GM19193 (cell line): ENCODE measurements around the gene CDK15.

Experiments used
- POLR2A ChIP-seq: IDR thresholded peaks from 4 replicates; pipeline ENCODE4 v1.6.1; 2011; ENCODE audit not compliant: insufficient read depth, insufficient read length; ENCODE audit errors: extremely low read depth

CDK15 gene

DNA sequence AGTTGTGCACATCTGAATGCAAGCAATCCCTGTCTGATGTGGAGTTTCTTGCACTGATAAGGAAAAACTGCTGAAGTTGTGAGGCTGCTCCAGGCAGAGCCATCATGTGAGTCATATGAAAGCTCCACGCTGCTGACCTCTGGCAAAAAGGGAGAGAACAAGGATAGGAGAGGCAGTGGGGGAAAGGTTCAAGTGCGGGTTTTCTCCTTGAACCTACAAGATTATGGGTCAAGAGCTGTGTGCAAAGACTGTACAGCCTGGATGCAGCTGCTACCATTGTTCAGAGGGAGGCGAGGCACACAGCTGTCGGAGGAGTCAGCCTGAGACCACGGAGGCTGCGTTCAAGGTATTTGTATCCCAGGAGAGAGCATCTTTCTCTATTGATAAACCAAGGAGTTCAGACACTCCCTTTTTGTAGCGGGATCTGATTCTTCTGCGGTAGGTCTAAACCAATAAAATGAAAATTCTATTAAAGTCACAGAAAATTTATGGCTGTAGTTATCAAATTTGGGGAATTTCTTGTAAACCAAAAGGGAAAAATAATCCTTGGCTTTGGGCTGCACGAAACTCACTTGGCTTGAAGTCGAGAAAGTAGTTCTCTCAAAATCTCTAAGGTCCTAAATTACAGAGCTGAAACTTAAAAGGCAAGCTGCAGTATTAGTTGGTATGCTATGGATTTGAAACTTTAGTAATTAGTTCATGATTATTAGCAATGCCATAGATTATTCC, at the start of gene CDK15:
TSS of gene CDK15 (plus strand) at position 96 of the 729 bp plus-strand sequence. CDS start at position 224, 128 bp downstream.
- TF ChIP-seq POLR2A, result no peak

DNA sequence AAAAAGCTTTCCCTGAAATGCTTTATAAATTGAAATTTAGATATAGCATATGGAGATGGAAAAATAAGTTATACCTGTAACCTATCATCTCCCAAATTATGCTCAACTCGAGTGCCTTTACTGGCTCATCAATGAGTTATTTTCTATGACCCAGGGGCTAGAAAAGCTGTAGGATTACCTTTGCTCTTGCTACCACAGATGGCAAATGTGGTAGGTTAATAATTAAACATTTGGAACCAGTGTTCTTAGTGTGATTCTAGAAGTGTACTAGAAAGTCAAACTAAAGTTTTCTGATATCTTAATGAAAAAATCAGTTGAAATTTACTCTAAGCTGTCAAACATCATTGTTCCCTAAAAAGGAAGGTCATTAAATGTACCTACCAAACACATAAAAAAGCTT, 48.1 kb upstream of the CDK15 start:
- no peak for TF ChIP-seq POLR2A

DNA sequence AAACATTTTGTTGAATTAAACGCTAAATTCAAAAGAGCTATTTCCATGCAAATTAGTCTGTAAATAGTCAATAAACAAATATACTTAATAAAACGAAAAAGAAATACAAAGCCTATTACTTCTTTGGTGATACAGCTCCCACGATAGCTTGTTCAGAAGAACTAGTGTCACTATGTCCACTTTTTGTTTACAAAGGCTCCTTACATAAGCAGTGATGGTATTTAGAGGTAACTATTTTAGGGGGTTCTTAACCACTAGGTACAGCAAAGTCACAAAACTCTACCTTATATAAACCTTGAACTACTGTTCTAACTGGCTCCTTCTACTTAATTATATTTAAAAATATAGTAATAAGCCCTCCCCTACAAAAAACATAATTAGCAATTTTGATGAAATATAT, 47.5 kb upstream of the CDK15 start:
- no peak for TF ChIP-seq POLR2A

DNA sequence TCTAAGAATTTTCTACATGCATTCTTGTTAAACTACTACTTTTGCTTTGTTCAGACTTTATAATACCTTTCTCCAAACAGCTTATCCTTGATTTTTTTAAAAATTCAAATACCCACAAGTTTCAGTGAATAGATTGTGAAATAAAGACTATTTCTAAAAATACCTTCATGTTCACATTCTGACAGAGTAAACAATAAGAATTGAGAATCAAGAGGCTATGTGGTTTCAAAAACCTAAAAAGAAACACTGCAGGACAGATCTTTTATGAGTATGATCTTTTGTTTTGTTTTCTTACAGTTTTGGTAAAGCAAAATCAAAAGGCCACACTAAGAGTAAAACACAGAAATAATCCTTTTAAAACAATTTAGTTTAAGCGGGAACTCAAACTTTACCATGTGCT, 46.8 kb upstream of the CDK15 start:
- TF ChIP-seq POLR2A, result no peak

DNA sequence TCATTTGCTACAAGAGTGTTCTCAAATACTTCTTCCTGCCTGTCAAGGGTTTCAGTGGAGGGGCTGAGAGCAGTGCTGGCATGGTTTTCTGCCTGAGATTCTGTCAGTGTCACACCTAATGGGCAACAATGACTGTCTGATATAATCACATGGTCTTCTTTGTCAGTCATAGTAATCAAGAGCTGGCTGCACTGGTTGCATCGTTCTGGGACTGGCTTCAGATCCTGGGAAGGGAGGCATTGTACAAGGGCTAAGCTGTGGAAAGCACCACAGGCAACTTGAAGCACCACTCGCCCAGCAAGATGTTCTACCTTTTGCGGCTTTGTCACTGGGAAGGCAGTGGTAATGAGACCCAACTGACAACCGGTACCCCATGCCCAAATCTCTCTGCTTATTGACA, 45.2 kb upstream of the CDK15 start:
- TF ChIP-seq POLR2A, result no peak

DNA sequence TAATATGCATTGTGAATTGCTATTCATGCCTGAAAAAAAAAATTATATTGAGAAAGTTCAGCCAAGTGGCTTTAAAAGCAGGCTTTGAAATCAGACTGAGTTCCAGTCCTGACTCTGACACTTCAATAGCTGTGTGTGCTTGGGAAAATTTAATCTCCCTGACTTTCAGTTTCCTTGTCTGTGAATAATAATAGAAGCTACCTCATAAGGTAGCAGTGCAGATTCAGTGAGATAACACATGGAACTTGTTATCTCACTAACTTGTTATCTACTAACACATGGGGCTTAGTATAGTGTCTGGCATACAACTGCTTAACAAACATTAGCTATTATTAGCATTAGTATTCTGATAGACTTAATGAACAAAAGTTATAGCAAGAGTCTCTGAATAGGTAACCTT, 40.5 kb upstream of the CDK15 start:
- TF ChIP-seq POLR2A, result no peak

DNA sequence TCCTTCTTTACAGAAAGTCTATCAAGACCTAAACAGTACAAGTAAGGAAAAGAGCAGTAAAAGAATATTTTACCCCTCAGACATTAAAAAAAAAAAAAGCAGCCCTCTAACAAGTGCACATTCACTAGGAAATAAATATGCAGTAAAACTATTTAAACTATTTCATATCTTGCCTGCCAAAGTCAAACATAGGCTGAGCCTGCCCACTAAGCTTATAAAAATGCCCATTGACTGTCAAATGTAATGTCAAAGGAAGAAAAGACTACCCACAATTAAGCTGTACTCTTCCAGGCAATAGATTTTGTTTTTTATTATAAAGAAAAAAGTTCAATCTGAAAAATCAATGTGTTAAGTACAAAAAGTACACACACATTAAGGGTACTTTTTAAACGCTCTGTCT, 37.4 kb upstream of the CDK15 start:
- TF ChIP-seq POLR2A, result no peak

DNA sequence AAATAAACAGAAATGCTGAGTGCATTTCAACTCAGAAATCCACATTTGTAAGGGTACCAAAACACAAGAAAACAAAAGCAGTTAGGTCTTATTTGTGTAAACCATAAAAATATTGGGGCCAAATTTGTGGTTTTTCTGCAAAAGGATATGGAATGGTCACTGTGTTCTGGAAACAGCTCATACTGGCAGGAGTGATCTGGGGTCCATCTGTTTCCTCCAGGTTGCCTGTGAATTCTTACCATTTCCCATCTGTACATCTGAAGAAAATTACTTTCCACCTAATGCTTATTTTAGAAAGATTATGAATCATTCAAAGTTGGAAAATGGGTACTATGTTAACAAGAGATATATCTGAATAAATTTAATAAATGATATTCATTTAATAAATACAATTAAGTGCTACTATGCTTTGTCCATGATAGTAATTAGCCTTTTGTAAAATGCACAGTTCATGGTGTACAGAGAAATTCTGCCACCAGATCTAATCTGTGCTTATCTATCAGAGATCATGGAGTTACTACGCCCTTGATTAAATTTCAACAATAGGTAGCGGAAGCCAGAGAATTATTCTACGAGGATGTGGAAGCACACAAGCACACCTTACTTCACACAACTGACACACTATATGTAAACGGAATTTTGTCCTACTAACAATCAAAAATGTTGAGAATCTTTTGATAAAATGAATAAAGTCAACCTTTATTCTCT, 36.5 kb upstream of the CDK15 start:
- no peak for TF ChIP-seq POLR2A

DNA sequence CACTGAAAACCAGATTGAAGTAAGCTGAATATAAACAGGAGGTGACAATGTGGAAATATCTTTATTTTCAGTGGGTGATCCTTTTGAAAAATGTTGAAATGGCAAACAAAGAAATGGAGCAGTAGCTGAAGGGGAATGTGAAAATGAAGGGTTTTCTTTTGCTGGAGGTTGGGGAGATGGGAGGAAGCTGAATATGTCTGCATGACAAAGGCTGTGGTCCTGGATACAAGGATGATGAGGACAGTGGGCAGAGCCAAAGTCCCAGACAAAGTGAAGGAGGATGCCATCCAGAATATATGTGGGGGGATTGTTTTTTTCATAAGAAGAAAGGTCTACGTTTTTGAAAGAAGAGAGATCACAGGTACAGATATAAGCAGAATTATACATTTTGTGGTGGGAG, 32.3 kb upstream of the CDK15 start:
- TF ChIP-seq POLR2A, result no peak

DNA sequence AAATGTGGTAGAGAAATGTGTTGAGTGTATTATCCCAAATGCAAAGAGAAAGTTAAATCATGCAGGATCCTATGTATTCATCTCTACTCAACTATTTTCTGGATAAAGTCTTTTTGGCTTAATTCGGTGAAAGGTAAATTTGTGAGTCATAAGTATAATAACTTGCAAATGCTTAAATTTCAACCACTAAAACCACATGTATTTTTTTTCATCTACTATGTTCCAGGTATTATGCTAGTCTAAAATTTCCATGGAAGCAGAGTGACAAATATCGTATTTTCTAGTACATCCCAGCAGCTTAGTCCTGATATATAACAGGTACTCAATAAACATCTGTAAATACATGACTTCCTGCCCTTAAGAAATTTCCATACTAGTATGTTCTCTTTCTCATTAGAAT, 31.8 kb upstream of the CDK15 start:
- TF ChIP-seq POLR2A, result no peak

DNA sequence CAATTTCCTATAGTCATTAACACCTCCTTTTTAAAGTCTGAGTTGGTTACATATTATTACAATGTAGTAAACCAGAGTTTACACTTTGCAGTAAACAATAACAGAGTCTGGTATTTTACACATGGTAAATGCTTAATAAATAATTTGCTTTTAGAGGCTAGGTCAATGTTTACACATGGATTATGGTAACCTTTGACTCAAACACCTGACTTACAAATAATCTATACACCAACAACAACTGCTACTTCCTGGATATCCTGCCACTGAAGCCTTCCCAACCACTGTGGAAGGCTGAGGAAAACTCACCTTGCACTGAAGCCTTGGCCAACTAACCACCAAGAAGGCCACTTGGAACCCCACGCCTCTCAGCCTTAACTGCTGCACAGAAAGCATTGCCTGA, 31.0 kb upstream of the CDK15 start:
- TF ChIP-seq POLR2A, result no peak

DNA sequence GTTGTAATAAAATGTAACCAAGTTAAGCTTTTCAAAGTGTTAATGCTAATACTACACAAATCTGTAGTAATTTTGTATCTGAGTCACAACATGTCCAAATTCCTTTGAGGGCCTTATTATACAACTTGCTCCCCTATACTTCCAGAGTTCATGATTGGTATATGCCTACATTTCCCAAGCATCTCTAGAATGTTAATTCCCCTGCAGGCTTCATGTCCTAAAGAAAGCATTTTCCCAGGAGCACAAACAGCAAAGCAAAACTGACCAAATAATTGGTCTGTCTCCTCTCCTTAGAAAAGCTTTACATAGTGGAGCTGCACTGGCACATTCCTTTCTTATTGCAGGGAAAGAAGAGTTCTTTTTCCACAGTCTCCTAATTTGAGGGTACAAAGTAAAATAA, 29.3 kb upstream of the CDK15 start:
- no peak for TF ChIP-seq POLR2A

DNA sequence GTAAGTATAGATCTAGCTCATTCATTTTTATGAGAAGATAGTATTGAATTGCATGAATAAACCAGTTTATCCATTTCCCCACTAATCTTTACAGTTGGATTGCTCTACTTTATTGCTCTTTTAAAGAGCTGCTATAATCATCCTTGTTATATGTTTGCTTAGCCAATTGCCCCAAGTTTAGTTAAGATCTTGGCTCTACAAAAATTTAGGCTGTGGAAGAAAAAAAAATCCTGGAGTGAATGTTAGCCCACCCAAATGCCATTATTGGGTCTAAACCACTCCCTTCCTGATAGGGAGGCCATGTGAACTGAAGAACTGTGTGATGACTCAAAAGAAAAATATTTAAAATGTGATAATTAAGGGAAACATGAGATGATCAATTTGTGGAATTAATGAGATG, 28.5 kb upstream of the CDK15 start:
- TF ChIP-seq POLR2A, result no peak

DNA sequence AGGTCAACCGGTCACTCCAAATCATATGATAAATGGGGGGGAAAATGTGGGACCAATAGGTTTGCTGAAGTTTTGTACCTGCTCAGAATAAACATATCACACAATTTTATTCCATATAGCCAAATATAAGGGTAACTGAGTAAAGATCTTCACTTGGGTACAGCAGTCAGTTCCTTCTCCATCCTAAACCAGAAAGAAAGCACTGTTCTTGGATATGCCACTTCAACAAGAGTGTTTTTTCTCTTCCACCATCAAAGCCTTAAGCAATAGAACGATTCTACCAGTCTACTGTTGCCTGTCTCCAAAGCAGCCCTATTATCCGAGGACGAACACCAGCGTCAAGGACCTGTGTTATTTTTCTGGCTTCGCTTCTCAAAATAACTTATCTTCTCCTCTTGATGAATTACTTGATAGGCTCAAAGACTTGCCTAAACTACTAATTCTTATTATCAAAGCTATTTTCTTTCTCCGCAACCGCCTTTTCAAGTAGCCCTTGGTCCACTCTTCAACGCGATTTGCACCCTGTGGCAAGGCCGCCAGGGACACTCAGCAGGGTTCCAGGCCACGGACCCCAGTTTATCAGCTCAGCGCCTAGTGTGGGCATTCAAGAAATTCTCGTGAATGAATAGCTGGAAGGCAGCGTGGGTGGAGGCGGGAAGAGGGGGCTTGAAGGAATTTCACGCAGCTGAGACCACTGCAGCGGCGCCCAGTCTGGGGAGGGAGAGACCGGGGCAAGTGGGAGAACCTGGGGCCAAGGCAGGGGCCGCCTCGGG, 26.2 kb upstream of the CDK15 start:
- TF ChIP-seq POLR2A, result no peak

DNA sequence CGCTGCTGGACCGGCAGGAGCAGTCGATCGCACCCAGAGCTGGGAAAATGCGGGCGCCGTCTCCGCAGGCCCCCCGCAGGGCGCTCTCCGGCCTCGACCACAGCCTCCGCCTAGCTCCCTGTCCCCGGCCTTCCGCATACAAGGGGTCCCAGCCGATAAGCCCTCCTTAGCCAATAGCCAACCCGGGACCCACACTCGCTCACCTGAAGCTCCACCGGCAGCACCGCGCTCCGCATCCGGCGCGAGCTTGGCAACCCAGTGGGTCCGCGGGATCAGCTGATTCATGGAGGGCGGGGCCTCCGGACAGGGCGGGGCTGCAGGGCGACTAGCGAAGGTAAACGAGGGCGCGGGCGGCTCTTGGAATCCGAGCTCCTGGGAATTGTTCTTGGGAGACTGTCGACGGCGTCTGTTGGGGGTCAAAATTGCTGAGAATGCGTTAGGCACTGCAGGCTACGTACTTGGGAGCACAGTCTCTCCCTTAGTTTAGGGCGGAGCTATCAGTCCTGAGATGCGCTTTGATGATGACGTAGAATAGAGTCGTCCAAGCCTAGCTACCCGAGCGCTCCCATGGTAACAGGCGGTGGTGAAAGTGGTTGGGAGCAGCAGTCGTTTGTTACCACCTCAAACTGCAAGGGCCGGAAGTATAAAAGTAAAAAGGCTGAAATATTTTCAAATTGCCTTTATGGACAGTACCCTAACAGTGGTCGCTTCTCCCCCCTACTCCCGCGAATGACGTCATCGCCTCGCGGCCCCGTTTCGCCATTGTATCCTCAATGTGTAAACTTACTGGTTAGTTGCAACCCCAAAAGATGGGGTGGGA, 25.5 kb upstream of the CDK15 start, which contains the start of gene ALS2:
TSS of gene ALS2 (minus strand) at position 260 of the 820 bp plus-strand sequence. CDS start 12,048 bp downstream, outside the sequence.
- peak; percentile 76 for TF ChIP-seq POLR2A

DNA sequence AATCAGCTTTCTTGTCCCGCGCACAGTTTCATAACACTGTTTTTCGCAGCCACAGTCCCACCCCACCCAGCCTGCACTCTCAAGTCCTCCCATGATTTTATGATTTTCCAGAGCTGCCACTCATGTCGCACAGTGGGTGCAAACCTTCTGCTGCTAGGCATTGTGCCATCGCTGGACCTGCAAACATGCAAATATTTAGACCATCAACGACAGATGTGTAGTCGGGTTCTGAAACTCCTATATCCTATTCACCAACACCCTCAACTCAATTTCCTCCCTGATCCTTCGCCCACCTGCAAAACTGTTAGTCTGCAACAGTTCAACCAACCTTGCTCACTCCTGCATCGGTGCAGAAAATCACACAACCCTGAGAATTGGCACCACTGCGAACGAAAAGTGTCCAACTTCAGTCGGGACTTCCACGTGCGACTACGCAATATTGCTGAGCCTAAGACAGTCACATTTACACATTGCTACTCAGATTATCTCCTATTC, 24.7 kb upstream of the CDK15 start:
- TF ChIP-seq POLR2A, result no peak
